ENCODE measurements around the gene AP3B1.
A peak's percentile ranks its signal among the peaks of the same experiment; 100 is the strongest.

Gene AP3B1, protein sequence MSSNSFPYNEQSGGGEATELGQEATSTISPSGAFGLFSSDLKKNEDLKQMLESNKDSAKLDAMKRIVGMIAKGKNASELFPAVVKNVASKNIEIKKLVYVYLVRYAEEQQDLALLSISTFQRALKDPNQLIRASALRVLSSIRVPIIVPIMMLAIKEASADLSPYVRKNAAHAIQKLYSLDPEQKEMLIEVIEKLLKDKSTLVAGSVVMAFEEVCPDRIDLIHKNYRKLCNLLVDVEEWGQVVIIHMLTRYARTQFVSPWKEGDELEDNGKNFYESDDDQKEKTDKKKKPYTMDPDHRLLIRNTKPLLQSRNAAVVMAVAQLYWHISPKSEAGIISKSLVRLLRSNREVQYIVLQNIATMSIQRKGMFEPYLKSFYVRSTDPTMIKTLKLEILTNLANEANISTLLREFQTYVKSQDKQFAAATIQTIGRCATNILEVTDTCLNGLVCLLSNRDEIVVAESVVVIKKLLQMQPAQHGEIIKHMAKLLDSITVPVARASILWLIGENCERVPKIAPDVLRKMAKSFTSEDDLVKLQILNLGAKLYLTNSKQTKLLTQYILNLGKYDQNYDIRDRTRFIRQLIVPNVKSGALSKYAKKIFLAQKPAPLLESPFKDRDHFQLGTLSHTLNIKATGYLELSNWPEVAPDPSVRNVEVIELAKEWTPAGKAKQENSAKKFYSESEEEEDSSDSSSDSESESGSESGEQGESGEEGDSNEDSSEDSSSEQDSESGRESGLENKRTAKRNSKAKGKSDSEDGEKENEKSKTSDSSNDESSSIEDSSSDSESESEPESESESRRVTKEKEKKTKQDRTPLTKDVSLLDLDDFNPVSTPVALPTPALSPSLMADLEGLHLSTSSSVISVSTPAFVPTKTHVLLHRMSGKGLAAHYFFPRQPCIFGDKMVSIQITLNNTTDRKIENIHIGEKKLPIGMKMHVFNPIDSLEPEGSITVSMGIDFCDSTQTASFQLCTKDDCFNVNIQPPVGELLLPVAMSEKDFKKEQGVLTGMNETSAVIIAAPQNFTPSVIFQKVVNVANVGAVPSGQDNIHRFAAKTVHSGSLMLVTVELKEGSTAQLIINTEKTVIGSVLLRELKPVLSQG

DNA sequence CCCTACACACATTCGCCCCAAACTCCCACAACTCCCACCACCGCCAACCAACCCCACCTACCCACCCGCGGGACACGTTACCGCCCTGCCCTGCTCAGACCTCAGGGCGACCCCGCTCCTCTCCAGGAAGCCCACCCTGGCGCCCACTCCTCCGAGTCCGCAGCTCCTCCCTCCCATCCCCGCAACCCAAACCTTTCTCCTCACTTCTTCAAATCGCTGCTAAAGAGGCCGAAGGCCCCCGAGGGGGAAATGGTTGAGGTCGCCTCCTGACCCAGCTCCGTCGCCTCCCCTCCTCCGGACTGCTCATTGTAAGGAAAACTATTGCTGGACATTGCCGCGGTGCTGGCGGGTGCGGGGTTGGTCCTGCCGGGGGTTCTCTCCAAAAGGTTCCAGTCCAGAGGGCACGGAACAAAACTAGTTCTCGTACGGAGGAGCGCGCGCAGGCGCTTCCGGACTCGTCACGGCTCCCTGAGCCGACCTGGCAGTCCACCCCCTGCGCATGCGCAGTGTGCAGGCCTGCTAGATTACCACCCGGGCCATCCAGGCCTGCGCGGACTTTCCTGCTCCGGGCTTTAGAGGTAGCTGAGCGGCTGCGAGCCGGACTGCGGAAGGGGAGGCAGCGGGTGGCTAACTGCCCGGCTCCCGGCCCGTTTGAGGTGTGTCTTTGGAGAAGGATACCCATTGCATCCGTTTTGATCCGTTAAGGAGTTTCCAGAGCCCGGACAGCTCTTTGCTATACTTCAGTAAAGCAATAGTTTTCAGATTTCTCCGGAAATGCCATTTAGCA lies at the start of gene AP3B1:
AP3B1 (minus strand) TSS at position 451 of the 787 bp plus-strand sequence; CDS start at position 332, 119 bp downstream.
- DNase-seq (ENCODE audit: low spot score), result peak; percentile 98

DNA sequence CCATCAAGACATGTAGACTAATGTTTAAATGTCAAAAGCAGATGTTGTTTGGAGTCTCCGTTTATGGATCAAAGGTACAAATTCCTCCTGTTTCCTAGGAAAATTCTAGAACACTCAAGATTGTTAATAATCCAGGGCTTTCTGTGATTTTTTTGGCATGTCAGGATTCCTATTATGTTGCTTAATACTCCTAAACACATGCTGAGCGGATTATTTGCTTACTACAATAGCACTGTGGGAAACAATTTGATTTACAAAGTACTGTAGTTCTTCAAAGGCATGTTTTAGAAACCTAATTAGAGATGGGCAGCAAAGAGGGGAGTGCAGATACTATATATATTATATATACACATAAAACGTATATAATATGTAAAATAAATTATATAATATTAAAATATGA lies 46.9 kb upstream of the AP3B1 start:
- DNase-seq (ENCODE audit: low spot score), result no peak

DNA sequence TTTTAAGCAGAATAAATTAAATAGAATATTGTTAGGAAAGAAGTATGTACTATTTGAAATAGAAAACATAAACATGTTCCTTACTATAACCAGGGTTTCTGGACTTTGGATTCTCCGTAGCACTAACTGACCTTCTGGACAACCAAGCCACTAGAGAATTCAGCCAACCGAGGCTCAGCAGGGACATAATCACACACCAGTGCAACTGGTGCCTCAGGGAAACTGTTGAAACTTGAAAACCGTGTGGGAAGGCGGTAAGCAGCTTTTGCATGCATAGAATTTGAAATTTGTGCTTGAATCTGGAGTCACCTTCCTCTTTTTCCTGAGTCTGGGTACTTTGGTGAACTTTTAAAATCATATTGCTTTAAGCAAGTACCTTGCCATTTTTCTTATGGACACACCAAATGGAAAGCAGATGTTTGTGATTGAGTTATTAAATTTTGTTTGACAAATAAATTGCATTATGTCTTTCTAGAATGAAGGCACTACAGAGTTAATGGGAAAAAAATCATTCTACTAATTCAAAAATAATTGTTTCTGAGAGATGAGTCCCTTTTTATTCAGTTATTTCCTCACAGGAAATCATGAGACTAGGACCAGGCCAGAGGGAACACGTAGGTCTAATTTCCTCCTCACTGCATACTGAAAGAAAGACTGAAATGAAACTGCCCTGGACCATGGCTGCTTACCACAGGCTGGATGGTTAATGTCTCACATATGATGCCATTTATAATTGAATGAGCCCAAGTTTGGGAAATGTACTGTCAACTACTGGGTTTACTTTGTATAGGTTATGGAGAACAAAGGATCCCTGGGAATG lies 45.3 kb upstream of the AP3B1 start:
- DNase-seq (ENCODE audit: low spot score), result no peak

DNA sequence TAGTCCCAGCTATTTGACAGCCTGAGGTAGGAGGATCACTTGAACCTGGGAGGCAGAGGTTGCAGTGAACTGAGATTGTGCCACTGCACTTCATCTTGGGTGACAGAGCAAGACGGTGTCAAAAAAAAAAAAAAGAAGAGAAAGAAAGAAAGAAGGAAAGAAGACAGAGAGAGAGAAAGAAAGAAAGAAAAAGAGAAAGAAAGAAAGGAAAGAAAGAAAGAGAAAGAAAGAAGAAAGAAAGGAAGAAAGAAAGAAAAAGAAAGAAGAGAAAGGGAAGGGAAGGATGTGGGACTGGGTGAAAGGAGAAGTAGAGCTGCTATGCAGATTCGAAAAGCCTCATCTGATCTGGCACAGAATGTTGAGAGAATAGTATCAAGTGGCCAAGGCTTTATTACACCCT lies 42.2 kb upstream of the AP3B1 start:
- DNase-seq (ENCODE audit: low spot score), result no peak

DNA sequence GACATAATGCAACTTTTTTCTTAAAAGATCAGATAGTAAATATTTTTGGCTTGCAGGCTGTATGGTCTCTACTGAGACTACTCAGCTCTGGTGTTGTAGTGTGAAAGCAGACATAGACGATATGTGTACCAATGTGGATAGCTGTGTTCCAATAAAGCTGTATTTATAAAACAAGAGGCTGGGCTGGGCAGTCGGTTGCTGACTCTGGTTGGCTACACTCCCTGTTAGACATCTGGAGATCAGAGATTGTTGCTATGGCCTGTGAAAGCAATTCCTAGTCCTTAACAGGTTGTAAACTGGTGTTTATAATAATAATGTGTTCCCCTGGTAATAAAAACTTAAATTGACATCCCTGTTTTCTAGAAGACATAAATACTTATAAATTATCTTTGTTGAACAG lies 41.5 kb upstream of the AP3B1 start:
- no peak for DNase-seq (ENCODE audit: low spot score)

DNA sequence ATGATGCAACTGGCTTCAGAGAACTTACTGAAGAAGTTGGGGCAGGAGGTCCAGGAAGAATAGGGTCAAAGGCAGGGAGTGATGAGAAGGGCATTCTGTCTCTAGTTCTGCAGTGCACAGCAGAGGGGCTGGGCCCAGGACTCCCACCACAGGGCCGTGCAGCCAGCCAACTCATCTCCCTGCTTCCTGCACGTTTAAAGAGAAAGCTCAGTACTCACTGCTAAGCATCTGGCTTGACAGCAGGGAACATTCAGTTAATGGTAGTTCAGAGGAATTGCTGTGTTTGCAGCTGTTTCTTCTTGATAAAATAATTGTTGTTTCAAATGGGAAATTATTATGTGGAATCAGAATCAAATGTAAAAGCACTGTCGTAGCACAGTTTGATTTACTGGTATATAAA lies 40.3 kb upstream of the AP3B1 start:
- DNase-seq (ENCODE audit: low spot score), result no peak

DNA sequence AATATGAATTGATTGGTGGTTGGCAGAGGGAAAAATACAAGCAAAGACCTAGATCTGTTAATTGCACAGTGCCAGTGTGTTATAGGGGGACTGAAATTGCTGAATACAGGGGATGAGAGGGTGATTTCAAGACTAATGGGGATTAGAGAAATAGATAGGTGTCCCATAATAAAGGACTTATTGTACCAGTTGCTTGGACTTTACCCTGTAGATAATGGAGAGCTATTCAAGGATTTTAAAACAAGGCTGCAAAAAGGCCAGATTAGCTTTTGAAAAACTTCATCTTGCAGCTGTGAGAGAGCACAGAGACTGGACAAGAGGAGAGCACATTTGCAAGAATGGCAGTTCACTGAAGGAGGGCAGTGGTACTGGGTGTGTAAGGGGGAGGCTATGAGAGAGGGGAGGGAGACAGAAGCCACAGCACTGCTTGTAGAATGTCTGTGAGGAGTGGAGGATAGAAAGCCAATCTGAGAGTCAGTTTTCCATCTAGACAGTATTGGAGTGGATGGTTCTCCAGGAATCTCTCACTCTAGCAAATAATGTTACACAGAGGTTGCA lies 37.1 kb upstream of the AP3B1 start:
- DNase-seq (ENCODE audit: low spot score), result no peak

DNA sequence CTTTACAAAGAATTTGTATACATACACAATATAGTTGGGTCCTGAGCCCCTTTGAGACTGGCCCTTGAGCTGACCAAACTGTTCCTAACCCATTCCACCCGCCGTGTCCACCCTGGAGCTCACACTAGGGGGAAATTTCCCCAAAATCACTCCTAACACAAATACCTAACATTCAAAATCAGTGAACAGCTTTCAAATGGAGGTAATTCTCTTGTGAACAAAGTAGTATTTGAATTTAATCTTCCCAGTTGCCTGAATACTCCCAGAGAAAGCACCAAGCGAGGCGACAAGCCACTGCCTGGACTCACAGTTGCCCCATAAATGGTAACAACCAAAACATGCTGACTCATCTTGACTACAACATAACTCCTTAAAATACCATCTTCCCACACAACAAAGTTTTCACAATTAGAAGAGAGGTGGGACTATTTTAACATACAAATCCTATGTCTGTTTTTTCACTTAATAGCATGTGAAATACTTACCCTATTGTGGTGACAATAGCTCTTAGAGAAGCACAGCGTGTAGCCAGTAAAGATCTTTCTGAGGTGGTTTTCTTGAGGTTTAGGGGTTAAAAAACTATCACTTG lies 34.2 kb upstream of the AP3B1 start:
- DNase-seq (ENCODE audit: low spot score), result no peak

DNA sequence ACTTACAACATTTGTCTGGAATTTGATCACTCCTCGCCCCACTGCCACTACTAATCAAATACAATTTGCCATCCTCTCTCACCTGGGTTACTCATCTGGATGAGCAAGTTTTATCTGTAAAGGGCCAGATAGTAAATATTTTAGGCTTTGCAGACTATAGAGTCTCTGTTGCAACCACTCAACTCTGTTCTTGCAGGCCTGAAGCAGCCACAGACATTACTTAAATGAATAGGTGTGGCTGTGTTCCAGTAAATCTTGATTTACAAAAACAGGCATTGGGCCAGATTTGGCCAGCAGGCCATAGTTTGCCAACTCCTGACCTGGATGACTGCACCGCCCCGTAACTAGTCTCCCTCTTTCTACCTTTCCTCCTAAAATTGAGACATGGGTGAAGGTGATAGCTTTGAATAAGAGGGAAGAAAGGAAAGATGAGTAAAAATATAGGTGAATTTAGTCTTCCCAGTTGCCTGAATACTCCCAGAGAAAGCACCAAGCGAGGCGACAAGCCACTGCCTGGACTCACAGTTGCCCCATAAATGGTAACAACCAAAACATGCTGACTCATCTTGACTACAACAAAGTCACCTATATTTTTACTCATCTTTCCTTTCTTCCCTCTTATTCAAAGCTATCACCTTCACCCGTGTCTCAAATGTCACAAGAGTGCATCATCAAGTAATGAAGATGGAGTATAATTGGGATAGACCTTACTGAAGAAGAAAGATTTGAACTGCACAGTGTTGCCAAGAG lies 33.4 kb upstream of the AP3B1 start:
- DNase-seq (ENCODE audit: low spot score), result no peak

DNA sequence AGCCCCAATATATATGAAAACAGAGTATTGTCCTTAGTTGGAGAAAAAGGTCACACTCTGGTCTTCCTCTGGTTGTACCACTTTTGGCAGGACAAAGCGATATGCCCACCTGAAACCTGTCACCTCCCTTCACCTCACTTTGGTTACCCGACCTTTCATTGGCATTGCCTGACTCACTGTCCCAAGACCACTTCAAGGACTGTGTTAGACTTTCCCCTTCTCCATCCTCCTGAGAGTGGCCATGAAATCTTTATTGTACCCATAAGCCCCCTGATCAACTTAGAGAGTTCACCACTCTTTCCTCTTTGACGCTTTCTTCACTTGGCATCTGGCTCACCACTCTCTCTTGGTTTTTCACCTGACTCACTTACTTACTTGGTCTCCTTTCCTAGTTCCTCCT lies 32.4 kb upstream of the AP3B1 start:
- no peak for DNase-seq (ENCODE audit: low spot score)

DNA sequence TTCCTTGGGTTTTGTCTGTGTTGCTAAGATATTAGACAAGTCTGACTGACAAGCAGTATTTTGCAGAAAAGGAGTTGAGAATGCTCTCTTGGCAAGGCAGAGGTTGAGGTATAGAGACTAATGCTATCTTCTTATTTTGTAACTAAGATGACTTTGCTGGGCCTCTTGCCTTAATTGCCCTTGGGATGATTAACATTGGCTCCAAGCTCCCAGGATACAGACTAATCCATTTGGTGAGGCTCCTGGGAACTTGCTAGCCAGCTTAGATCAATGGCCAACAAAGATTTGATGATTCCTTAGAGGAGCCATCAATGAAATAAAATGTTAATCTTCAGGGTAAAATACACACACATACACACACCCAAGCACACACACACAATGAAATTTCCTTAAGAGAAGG lies 28.7 kb upstream of the AP3B1 start:
- no peak for DNase-seq (ENCODE audit: low spot score)

DNA sequence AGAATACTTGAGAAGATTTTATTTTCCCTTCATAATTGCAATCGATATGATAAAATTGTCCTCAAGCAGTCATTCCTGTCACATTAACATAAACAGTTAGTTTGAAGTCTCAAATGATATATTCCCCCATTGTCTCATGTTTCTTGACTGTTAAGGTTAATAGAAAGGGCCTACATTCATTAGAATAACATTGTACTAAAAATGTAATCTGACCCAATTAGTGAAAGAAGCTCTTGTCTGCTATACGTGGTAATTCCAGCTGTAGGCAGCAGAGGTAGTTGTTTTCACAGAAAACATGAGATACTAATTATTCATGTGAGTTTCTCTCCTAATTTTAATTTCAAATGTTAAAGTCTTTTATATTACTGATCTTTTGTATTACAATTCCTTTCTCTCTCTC lies 25.9 kb upstream of the AP3B1 start:
- DNase-seq (ENCODE audit: low spot score), result peak; percentile 64

DNA sequence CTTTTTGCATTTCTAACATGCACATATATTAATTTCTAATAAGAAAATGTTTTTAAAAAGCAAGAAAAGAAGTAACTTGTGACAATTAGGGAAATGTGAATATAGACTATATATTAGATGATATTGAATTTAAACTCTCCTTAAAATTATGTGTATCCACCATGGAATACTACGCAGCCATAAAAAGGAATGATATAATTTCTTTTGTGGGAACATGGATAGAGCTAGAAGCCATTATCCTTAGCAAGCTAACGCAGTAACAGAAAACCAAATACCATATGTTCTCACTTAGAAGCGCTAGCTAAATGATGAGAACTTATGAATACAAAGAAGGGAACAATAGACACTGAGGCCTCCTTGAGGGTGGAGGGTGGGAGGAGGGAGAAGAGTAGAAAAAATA lies 23.8 kb upstream of the AP3B1 start:
- no peak for DNase-seq (ENCODE audit: low spot score)

DNA sequence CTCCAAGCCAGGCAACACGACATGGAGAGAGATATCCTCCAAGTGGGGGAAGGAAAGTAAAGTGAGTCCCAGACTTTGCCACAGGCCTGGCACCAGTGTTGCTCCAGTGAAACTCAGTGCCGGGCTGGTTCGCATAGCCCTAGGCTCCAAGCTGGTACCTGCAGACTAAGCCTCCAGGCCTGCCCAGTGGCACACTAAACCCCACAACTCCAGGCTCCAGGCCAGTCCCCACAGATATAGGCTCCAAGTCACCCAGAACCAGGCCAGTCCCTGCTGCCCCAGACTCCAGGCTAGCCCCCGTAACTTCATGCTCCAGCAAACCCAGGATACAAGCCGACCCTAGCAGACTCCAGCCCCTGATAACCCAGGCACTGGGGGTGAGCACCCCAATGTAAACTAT lies 23.0 kb upstream of the AP3B1 start:
- DNase-seq (ENCODE audit: low spot score), result no peak

DNA sequence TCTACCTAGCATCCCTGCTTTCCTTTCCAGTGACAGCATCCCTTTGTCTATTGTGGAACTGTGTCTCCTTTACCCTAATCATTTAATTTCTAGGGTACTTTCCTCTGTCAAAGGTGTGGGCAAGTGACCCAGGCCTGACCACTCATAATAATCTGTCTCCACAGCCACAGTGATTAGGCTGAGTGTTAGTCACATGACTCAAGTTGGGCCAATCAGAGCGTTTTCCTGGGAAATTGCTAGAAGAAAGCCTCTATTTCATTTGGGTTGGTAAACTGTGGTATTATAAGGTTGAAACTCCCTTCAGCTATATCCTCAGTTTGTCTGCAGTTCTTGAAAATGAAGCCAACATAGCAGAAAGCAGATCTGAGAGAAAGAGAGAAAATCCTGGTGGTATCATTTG lies 14.2 kb upstream of the AP3B1 start:
- DNase-seq (ENCODE audit: low spot score), result no peak

DNA sequence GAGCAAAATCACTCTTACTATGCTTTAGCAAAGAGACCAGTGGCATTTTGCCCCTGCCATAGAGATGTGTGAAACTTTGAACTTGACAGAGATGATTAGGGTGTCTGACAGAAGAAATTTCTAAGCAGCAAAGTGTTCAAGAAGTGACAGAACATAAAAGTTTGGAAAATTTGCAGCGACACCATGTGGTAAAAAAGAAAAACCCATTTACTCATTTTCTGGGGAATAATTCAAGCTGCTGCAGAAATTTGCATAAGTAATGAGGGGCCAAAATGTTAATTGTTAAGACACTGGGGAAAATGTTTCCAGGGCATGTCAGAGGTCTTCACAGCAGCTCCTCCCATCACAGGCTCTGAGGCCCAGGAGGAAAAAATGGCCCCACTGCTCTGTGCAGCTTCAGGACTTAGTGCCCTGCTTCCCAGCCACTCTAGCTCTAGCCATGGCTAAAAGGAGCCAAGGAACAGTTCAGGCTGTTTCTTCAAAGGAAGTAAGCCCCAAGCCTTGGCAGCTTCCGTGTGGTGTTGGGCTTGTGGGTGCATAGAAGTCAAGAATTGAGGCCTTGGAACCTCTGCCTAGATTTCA lies 6.1 kb upstream of the AP3B1 start:
- no peak for DNase-seq (ENCODE audit: low spot score)

DNA sequence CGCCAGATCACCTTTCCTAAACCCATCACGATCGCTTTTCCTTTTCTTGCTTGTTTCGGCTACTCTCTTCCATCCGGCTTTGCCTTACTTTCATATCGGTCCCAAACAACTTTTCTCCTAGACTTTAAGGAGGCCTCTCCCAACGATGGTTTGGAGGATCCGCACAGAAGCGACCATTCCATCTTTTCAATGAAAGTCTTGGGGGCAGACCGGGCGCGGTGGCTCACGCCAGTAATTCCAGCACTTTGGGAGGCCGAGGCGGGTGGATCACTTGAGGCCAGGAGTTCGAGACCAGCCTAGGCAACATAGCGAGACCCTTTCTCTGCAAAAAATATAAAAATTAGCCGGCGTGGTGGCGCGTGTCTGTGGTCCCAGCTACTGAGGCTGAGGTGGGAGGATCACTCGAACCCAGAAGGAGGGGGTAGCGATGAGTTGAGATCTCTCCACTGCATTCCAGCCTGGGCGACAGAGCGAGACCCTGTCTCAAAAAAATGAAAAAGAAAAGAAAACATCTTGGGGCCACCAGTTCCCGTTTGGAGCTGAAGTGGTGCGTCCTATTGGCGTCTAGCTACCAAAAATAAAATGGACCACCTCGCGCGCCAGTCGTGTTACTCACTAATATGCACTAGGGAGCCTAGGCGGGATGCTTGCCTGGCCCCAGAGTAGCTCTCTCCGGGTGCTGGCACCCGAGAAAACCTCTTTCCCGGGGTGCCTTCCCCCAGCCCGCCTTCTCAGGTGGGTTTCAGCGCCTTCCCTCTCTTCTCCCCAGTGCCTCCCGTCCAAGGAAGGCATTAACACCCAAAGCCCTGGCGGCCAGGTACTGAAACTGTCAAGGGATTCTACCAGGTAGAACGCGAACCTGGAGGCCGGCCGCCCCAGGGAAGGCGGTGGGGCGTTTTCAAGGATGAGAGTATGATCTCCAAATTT lies 800 bp upstream of the AP3B1 start:
- no peak for DNase-seq (ENCODE audit: low spot score)

DNA sequence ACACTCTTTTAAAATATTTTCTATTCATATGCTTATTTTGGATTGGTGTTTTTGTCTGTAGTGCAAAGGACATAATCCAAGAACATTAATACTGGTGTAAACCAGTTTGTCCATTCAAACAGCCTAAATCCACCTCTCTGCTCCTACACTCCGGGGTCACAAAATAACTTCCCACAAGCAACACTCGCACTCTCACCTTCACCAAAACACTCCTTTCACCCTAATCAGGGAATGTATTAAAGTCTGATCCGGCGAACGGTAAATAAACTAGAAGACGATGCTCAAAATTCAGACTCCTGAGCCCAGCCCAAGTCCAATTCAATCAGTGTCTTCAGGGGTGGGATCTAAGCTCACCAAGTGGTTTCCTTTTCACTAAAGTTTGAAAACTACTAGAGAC lies 649 bp downstream of the AP3B1 start:
- no peak for DNase-seq (ENCODE audit: low spot score)

Data from pons (tissue), 1 donor.